Liver (tissue), 9 donors: Measurements from ENCODE around the gene CDC37. TPM values are rescaled to one million over a fixed set of nuclear protein-coding genes. Genes with fewer than 3 reads are reported as not detected.

Experiments used
- DNase-seq: peaks from one replicate; pipeline ENCODE4 v3.0.0-alpha.2; 2017; ENCODE audit warnings: low spot score
- H3K27ac ChIP-seq, 2 donors: one replicate each; pipeline ENCODE4 v1.7.0; 2013; ENCODE audit warnings: inconsistent platforms in 2 of 2, low read length in 2 of 2, control low read depth in 1 of 2, low read depth in 1 of 2, mild to moderate bottlenecking in 1 of 2
- H3K27me3 ChIP-seq, 4 donors: one replicate each; pipeline versions ENCODE4 v1.6.1 to v1.7.0; 2013; ENCODE audit warnings: low read length in 3 of 4, inconsistent platforms in 1 of 4, mild to moderate bottlenecking in 1 of 4, moderate library complexity in 1 of 4; ENCODE audit not compliant: control insufficient read depth in 4 of 4, insufficient read depth in 4 of 4
- H3K36me3 ChIP-seq, 4 donors: one replicate each; pipeline versions ENCODE4 v1.6.1 to v1.7.0; 2013; ENCODE audit warnings: low read length in 3 of 4, mild to moderate bottlenecking in 3 of 4, low read depth in 1 of 4, moderate library complexity in 1 of 4; ENCODE audit not compliant: control insufficient read depth in 4 of 4, insufficient read depth in 3 of 4
- H3K4me1 ChIP-seq, 4 donors: one replicate each; pipeline versions ENCODE4 v1.6.1 to v1.7.0; 2013; ENCODE audit warnings: low read length in 3 of 4, mild to moderate bottlenecking in 3 of 4, moderate library complexity in 1 of 4; ENCODE audit not compliant: control insufficient read depth in 4 of 4, insufficient read depth in 4 of 4
- H3K4me3 ChIP-seq, 3 donors: one replicate each; pipeline versions ENCODE4 v1.6.1 to v1.7.0; 2013; ENCODE audit warnings: low read length in 3 of 3, control low read depth in 1 of 3, low read depth in 1 of 3, mild to moderate bottlenecking in 1 of 3
- H3K9ac ChIP-seq, 2 donors: one replicate each; pipeline ENCODE4 v1.7.0; 2013; ENCODE audit warnings: low read length in 2 of 2, mild to moderate bottlenecking in 2 of 2, moderate library complexity in 2 of 2, control low read depth in 1 of 2, low read depth in 1 of 2
- H3K9me3 ChIP-seq, 4 donors: one replicate each; pipeline versions ENCODE4 v1.6.1 to v1.7.0; 2013; ENCODE audit warnings: low read length in 3 of 4; ENCODE audit not compliant: control insufficient read depth in 4 of 4
- CTCF ChIP-seq: fragments of 150-350 bp; IDR thresholded peaks from 2 replicates; pipeline ENCODE4 v1.5.1; 2017; ENCODE audit warnings: improper control_type of control experiment, low read depth, low read length; ENCODE audit not compliant: missing input control
- EGR1 ChIP-seq, 2 donors: IDR thresholded peaks; 2 replicates each; pipeline ENCODE4 v1.6.1; 2016 to 2018; ENCODE audit warnings: antibody characterized with exemption in 2 of 2, low read depth in 2 of 2
- FOXA1 ChIP-seq: IDR thresholded peaks from 2 replicates; pipeline ENCODE4 v1.6.1; 2016; ENCODE audit warnings: antibody characterized with exemption
- FOXA2 ChIP-seq: IDR thresholded peaks from 2 replicates; pipeline ENCODE4 v1.6.1; 2016; ENCODE audit warnings: antibody characterized with exemption
- GABPA ChIP-seq, 2 donors: IDR thresholded peaks in 1 of 2; conservative IDR thresholded peaks in 1 of 2; 2 replicates each; pipeline ENCODE4 v1.6.1; 2016; ENCODE audit warnings: antibody characterized with exemption in 2 of 2, mild to moderate bottlenecking in 1 of 2, moderate library complexity in 1 of 2
- HNF4A ChIP-seq, 2 donors: conservative IDR thresholded peaks; 2 replicates each; pipeline ENCODE4 v1.6.1; 2016; ENCODE audit warnings: antibody characterized with exemption in 2 of 2, mild to moderate bottlenecking in 2 of 2
- HNF4G ChIP-seq: IDR thresholded peaks from 2 replicates; pipeline ENCODE4 v1.6.1; 2016; ENCODE audit warnings: antibody characterized with exemption
- JUND ChIP-seq, 2 donors: IDR thresholded peaks; 2 replicates each; pipeline ENCODE4 v1.6.1; 2016; ENCODE audit warnings: antibody characterized with exemption in 2 of 2
- MAX ChIP-seq: IDR thresholded peaks from 2 replicates; pipeline ENCODE4 v1.6.1; 2016; ENCODE audit warnings: antibody characterized with exemption
- NR2F2 ChIP-seq: IDR thresholded peaks from 2 replicates; pipeline ENCODE4 v1.6.1; 2016; ENCODE audit warnings: antibody characterized with exemption
- RAD21 ChIP-seq, 2 donors: IDR thresholded peaks; 2 replicates each; pipeline ENCODE4 v1.6.1; 2016; ENCODE audit warnings: antibody characterized with exemption in 2 of 2, mild to moderate bottlenecking in 2 of 2
- REST ChIP-seq: IDR thresholded peaks from 2 replicates; pipeline ENCODE4 v1.6.1; 2016; ENCODE audit warnings: antibody characterized with exemption, mild to moderate bottlenecking
- RXRA ChIP-seq, 2 donors: IDR thresholded peaks; 2 replicates each; pipeline ENCODE4 v1.6.1; 2017 to 2018; ENCODE audit warnings: antibody characterized with exemption in 2 of 2, mild to moderate bottlenecking in 1 of 2
- SP1 ChIP-seq: IDR thresholded peaks from 2 replicates; pipeline ENCODE4 v1.6.1; 2018; ENCODE audit warnings: antibody characterized with exemption, mild to moderate bottlenecking
- TAF1 ChIP-seq: conservative IDR thresholded peaks from 2 replicates; pipeline ENCODE4 v1.6.1; 2016; ENCODE audit warnings: antibody characterized with exemption, mild to moderate bottlenecking
- ZBTB33 ChIP-seq: IDR thresholded peaks from 2 replicates; pipeline ENCODE4 v1.6.1; 2016; ENCODE audit warnings: antibody characterized with exemption
- whole genome bisulfite sequencing: extraction: QIAGEN DNeasy Blood & Tissue Kit; methylation state at CpG from one replicate; pipeline ENCODE4 v1.1.7; 2013; 5-methylcytosine and 5-hydroxymethylcytosine counted together
- polyA plus RNA-seq, 2 donors: library from polyadenylated mRNA; stranded (reverse) in 1 of 2; unstranded in 1 of 2; fragments of 200-250 nt in 1 of 2; fragments of >200 nt in 1 of 2; fragmentation: Nextera tagmentation in 1 of 2; extraction: Ambion mirVana in 1 of 2; gene quantifications; one replicate each; pipeline versions ENCODE4 v1.2.1 to v1.2.3, GENCODE V29; 2013 to 2015
- total RNA-seq, 2 donors: library from RNA; depleted of rRNA; stranded (reverse); fragments of >200 nt; gene quantifications; one replicate each; pipeline ENCODE4 v1.2.3, GENCODE V29; 2014
- donor health status: healthy.
- donor health status: healthy.
- donor health status: healthy.
- donor health status: healthy.
- donor health status: healthy.

CDC37 gene
- total and polyA plus RNA-seq, 4 donors: 46.0 to 69.9 (median 56.8) TPM

DNA sequence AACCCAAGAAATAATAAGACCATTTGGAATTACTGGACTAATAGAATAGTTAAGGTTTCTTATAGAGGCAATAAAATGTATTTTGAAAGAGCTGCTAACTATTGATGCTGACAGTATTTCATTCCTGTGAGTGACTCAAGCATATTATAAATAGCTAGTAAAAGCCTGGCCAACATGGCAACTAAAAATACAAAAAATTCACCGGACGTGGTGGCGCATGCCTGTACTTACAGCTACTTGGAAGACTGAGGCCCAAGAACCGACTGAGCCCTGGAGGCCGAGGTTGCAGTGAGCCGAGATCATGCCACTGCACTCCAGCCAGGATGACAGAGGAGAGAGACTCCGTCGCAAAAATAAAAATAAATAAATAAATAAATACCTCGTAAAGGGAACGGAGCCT lies 58.6 kb downstream of the CDC37 start:
- 95% methylated on average over 10 of the region's 10 CpGs for WGBS
- H3K9ac ChIP-seq: no peak overlapping the region
- no peak for DNase-seq
- H3K27me3 ChIP-seq: no peaks in the 10 kb centered on the region
- H3K4me3 ChIP-seq: no peak overlapping the region
- H3K9me3 ChIP-seq: no peaks in the 10 kb centered on the region
- no peak overlapping the region for H3K27ac ChIP-seq
- H3K4me1 ChIP-seq: peaks cover 0 to 6% (median 0%) of the 10 kb centered on the region in 4 donors
- peaks cover 0 to 1% (median 0%) of the 10 kb centered on the region in 4 donors for H3K36me3 ChIP-seq
- TF ChIP-seq HNF4G: no peak
- TF ChIP-seq MAX: no peak
- TF ChIP-seq REST: no peak
- no peak for TF ChIP-seq RXRA (IDR thresholded peaks at IDR 0.05)
- TF ChIP-seq SP1: no peak
- TF ChIP-seq FOXA1: no peak
- no peak for TF ChIP-seq GABPA (IDR thresholded peaks at IDR 0.05 in 1 of 2, conservative IDR thresholded peaks at IDR 0.05 in 1 of 2)
- TF ChIP-seq FOXA2: no peak
- no peak for TF ChIP-seq TAF1
- TF ChIP-seq RAD21 (IDR thresholded peaks at IDR 0.05): no peak
- no peak for TF ChIP-seq HNF4A (conservative IDR thresholded peaks at IDR 0.05)
- TF ChIP-seq JUND (IDR thresholded peaks at IDR 0.05): no peak
- no peak for TF ChIP-seq NR2F2
- TF ChIP-seq EGR1 (IDR thresholded peaks at IDR 0.05; ENCODE audit: low read depth in 2 of 2): no peak
- TF ChIP-seq CTCF: no peak
- TF ChIP-seq ZBTB33: no peak

- no peak for DNase-seq
- no peaks in the 10 kb centered on the region for H3K9me3 ChIP-seq
- H3K36me3 ChIP-seq: no peaks in the 10 kb centered on the region
- WGBS: 83% methylated on average over 2 of the region's 2 CpGs
- peaks cover 0 to 7% (median 2%) of the 10 kb centered on the region in 4 donors for H3K4me1 ChIP-seq
- H3K9ac ChIP-seq: no peak overlapping the region
- H3K27ac ChIP-seq: no peak overlapping the region
- H3K27me3 ChIP-seq: no peaks in the 10 kb centered on the region
- H3K4me3 ChIP-seq: no peak overlapping the region
- TF ChIP-seq FOXA1 (no peak), RAD21 (IDR thresholded peaks at IDR 0.05) (no peak), REST (no peak), HNF4A (conservative IDR thresholded peaks at IDR 0.05) (no peak)
Observed at GRCh38 chr19:10343495-10343894, 59.8 kb downstream of the CDC37 start.
